Heart left ventricle (tissue), 16 donors: ENCODE data around the gene CDC14B. TPM values are rescaled to one million over a fixed set of nuclear protein-coding genes. Genes with fewer than 3 reads are reported as not detected.

Experiments used
- ATAC-seq, 4 donors: fragments of 200-7000 bp; cut with Tn5 transposase; one replicate each; pipeline ENCODE4 v1.9.1; 2020 to 2022; ENCODE audit warnings: moderate library complexity in 4 of 4, mild to moderate bottlenecking in 3 of 4, moderate number of reproducible peaks in 1 of 4
- DNase-seq, 5 donors: peaks; one replicate each; pipeline ENCODE4 v3.0.0-alpha.2; 2020
- H3K27ac ChIP-seq, 12 donors: fragments of 200-600 bp; sonication (generic) in 4 of 12; one replicate each; pipeline versions ENCODE4 v1.5.0 to v1.8.0; 2016 to 2022; ENCODE audit warnings: mild to moderate bottlenecking in 2 of 12
- H3K27me3 ChIP-seq, 9 donors: fragments of 200-600 bp; sonication (generic) in 2 of 9; one replicate each; pipeline versions ENCODE4 v1.5.1 to v1.8.0; 2016 to 2022; ENCODE audit warnings: mild to moderate bottlenecking in 3 of 9
- H3K36me3 ChIP-seq, 9 donors: fragments of 200-600 bp; sonication (generic) in 2 of 9; one replicate each; pipeline versions ENCODE4 v1.5.0 to v1.8.0; 2018 to 2022; ENCODE audit warnings: mild to moderate bottlenecking in 2 of 9
- H3K4me1 ChIP-seq, 12 donors: fragments of 200-600 bp; sonication (generic) in 4 of 12; one replicate each; pipeline versions ENCODE4 v1.5.0 to v1.8.0; 2016 to 2022; ENCODE audit warnings: mild to moderate bottlenecking in 3 of 12
- H3K4me3 ChIP-seq, 12 donors: fragments of 200-600 bp; sonication (generic) in 4 of 12; one replicate each; pipeline versions ENCODE4 v1.5.0 to v1.8.0; 2017 to 2022; ENCODE audit warnings: mild to moderate bottlenecking in 9 of 12, moderate library complexity in 4 of 12
- H3K9me3 ChIP-seq, 12 donors: fragments of 200-600 bp; sonication (generic) in 4 of 12; one replicate each; pipeline versions ENCODE4 v1.5.0 to v1.8.0; 2016 to 2022; ENCODE audit warnings: mild to moderate bottlenecking in 1 of 12
- POLR2A ChIP-seq, 2 donors: fragments of 450-650 bp; IDR thresholded peaks; one replicate each; pipeline ENCODE4 v1.6.1; 2017; ENCODE audit warnings: antibody characterized with exemption in 2 of 2, mild to moderate bottlenecking in 2 of 2, moderate library complexity in 2 of 2
- WGBS, 4 donors: extraction: QIAGEN DNeasy Blood & Tissue Kit in 2 of 4; methylation state at CpG; one replicate each; pipeline versions ENCODE4 v1.1.5 to v1.1.7; 2013 to 2018; 5-methylcytosine and 5-hydroxymethylcytosine counted together
- intact Hi-C, 10 donors: fragments of 100-400 bp; cut with DNase I; formaldehyde crosslinking; loops; one replicate each; pipeline versions ENCODE4 v1.11.1 to v1.14.2; 2022
- polyA plus RNA-seq, 2 donors: library from polyadenylated mRNA; stranded (reverse); fragments of 200-250 nt; gene quantifications; one replicate each; pipeline ENCODE4 v1.2.3, GENCODE V29; 2013
- total RNA-seq, 9 donors: library from RNA; depleted of rRNA in 2 of 9; stranded (reverse); fragments of >200 nt in 2 of 9; fragmentation: NEBNext Ultra II Directional in 3 of 9; extraction: Animal tissue kit (Norgen Biotek cat#: 25700) in 3 of 9; gene quantifications; one replicate each; pipeline versions ENCODE4 v1.1.0 to v1.2.4, GENCODE V29; 2016 to 2023
- TF ChIP-seq, protein P1 (sequence below), 12 donors: fragments of 200-600 bp; sonication (generic) in 4 of 12; IDR thresholded peaks; one replicate each; pipeline versions ENCODE4 v1.5.0 to v1.8.0; 2018 to 2022; ENCODE audit warnings: antibody characterized with exemption in 12 of 12, mild to moderate bottlenecking in 5 of 12
- donor health status: ischemic (EF 13 %, LVEDD 7.1; RV severe dilation, severe dysfunction).
- donor health status: healthy with polysubstance abuse.
- donor health status: DM: no; HTN: yes; CAD: no.
- donor health status: DM: no; HTN: no; CAD: no.
- donor health status: ischemic (EF 25% LVEDD 6.9; RV normal size, moderate dysfunction).
- donor health status: ischemic (EF 25% LVEDD 5.7; RV mildly dilated, moderate dysfunction).
- donor health status: healthy.
- donor health status: DM: yes; HTN: yes; CAD: no.
- donor health status: ischemic (EF 35%, LVEDD 5.7; RV mildly dilated, moderate dysfunction).
- donor health status: nonischemic (EF 11% LVEDD 7.7; RV severe dilation, severe dysfunction).
- donor health status: DM: yes; HTN: yes; CAD: no.
- donor health status: PGD.
- donor health status: ischemic (EF 29% LVEDD 5.4; RV normal size, mild dysfunction).
- donor health status: nonischemic (EF 23%, LVEDD 6.1; RV moderate dilation, normal function).

CDC14B gene
- total and polyA plus RNA-seq, 11 donors: 5.1 to 37.0 (median 23.7) TPM

DNA sequence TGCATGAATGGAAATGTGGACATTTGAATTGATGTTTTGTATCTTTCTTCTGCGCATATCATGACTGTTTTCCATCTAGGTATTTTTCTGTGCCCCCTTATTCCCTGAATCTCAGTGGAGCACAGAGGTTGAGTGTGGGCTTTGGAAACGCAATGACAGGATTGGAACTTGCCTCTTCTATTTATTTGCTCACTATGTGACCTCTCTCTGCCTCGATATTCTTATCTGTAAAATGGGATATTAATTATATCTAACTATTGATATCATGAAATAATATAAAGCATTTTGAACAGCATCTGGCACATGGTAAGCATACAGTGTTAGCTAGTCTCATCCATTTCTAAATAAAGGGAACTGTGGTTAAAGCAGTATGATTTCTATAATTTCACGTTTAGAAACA, 143.6 kb downstream of the CDC14B start:
- ATAC-seq: no peak

GRCh38 chr9:96467784-96468183, 151.9 kb downstream of the CDC14B start:
- peak in 3 of 4 donors; percentile 37 to 56 (median 39) for ATAC-seq
- H3K27me3 ChIP-seq: no peaks in the 10 kb centered on the region
- H3K27ac ChIP-seq: no peak overlapping the region
- H3K4me3 ChIP-seq: no peak overlapping the region
- WGBS, 4 donors: 70 to 77% (median 75%) methylated on average over 5 of the region's 5 CpGs
- peaks cover 0 to 91% (median 58%) of the 10 kb centered on the region in 9 donors for H3K36me3 ChIP-seq
- TF ChIP-seq POLR2A (IDR thresholded peaks at IDR 0.05): no peak
- TF ChIP-seq, protein P1, sequence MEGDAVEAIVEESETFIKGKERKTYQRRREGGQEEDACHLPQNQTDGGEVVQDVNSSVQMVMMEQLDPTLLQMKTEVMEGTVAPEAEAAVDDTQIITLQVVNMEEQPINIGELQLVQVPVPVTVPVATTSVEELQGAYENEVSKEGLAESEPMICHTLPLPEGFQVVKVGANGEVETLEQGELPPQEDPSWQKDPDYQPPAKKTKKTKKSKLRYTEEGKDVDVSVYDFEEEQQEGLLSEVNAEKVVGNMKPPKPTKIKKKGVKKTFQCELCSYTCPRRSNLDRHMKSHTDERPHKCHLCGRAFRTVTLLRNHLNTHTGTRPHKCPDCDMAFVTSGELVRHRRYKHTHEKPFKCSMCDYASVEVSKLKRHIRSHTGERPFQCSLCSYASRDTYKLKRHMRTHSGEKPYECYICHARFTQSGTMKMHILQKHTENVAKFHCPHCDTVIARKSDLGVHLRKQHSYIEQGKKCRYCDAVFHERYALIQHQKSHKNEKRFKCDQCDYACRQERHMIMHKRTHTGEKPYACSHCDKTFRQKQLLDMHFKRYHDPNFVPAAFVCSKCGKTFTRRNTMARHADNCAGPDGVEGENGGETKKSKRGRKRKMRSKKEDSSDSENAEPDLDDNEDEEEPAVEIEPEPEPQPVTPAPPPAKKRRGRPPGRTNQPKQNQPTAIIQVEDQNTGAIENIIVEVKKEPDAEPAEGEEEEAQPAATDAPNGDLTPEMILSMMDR (IDR thresholded peaks at IDR 0.05): no peak
- H3K9me3 ChIP-seq: no peaks in the 10 kb centered on the region
- no peak for DNase-seq
- intact Hi-C loops: no loop called here
- peaks cover 0 to 4% (median 0%) of the 10 kb centered on the region in 12 donors for H3K4me1 ChIP-seq

More for the DNA sequence above, 143.6 kb downstream of the CDC14B start:
- H3K4me1 ChIP-seq: peaks cover 0 to 9% (median 0%) of the 10 kb centered on the region in 12 donors
- H3K27ac ChIP-seq: peak overlapping the region in 6 of 12 donors; percentile 6 to 41 (median 34)
- TF ChIP-seq POLR2A (IDR thresholded peaks at IDR 0.05): no peak
- TF ChIP-seq, protein P1 (IDR thresholded peaks at IDR 0.05): no peak
- intact Hi-C loops: no loop called here
- no peaks in the 10 kb centered on the region for H3K27me3 ChIP-seq
- peaks cover 0 to 77% (median 35%) of the 10 kb centered on the region in 9 donors for H3K36me3 ChIP-seq
- WGBS, 4 donors: 89 to 95% (median 91%) methylated on average over 4 of the region's 4 CpGs
- no peak for DNase-seq
- no peaks in the 10 kb centered on the region for H3K9me3 ChIP-seq
- no peak overlapping the region for H3K4me3 ChIP-seq

GRCh38 chr9:96464426-96464825, 155.2 kb downstream of the CDC14B start:
- 69 to 77% (median 70%) methylated on average over 6 of the region's 6 CpGs for WGBS, 4 donors
- H3K4me1 ChIP-seq: peaks cover 0 to 4% (median 0%) of the 10 kb centered on the region in 12 donors
- intact Hi-C loops: no loop called here

DNA sequence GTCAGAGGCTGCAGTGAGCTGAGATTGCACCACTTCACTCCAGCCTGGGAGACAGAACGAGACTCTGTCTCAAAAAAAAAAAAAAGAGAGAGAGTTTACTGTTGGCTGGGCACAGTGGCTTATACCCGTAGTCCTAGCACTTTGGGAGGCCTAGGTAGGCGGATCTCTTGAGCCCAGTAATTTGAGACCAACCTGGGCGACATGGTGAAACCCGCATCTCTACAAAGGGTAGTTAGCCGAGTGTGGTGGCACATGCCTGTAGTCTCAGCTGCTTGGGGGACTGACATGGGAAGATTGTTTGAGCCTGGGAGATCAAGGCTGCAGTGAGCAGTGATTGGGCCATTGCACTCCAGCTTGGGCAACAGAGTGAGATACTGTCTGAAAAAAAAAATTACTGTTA, 157.1 kb downstream of the CDC14B start:
- intact Hi-C loops: no loop called here
- Histone ChIP-seq H3K4me1 (peaks cover 0 to 4% (median 0%) of the 10 kb centered on the region in 12 donors), H3K4me3 (no peak overlapping the region), H3K27ac (no peak overlapping the region), H3K9me3 (no peaks in the 10 kb centered on the region), H3K36me3 (peaks cover 0 to 74% (median 24%) of the 10 kb centered on the region in 9 donors), H3K27me3 (no peaks in the 10 kb centered on the region)
- ATAC-seq: no peak
- 93 to 99% (median 96%) methylated on average over 6 of the region's 6 CpGs for WGBS, 4 donors
- no peak for DNase-seq
- TF ChIP-seq, protein P1 (IDR thresholded peaks at IDR 0.05): no peak
- no peak for TF ChIP-seq POLR2A (IDR thresholded peaks at IDR 0.05)

More at GRCh38 chr9:96464426-96464825, 155.2 kb downstream of the CDC14B start:
- ATAC-seq (no peak), DNase-seq (no peak)
- Histone ChIP-seq H3K27me3 (no peaks in the 10 kb centered on the region), H3K36me3 (peaks cover 0 to 85% (median 33%) of the 10 kb centered on the region in 9 donors), H3K4me3 (no peak overlapping the region), H3K9me3 (no peaks in the 10 kb centered on the region), H3K27ac (no peak overlapping the region)
- TF ChIP-seq, protein P1 (IDR thresholded peaks at IDR 0.05): no peak
- TF ChIP-seq POLR2A (IDR thresholded peaks at IDR 0.05): no peak
